A549 (cell line): ENCODE measurements around the gene CELF1. TPM values are rescaled to one million over a fixed set of nuclear protein-coding genes. Genes with fewer than 3 reads are reported as not detected.

Source experiments
- ATAC-seq, 2 experiments: fragments of 200-7000 bp in 1 of 2; fragments of >200 bp in 1 of 2; cut with Nextera tagmentation in 1 of 2; cut with Tn5 transposase in 1 of 2; 3 replicates each; pipeline versions ENCODE4 v1.8.0 to v1.9.1; 2018 to 2020; ENCODE audit warnings: mild to moderate bottlenecking in 1 of 2, moderate library complexity in 1 of 2
- CTCF ChIA-PET: fragments of 300-600 bp; sonication (Branson Sonifier 250); formaldehyde crosslinking; extraction: SDS; loops from one replicate; lab custom pipeline; 2021; ENCODE audit warnings: antibody characterized with exemption, inconsistent platforms; lab: Yijun Ruan, JAX
- POLR2A ChIA-PET: fragments of 350-600 bp; formaldehyde crosslinking; extraction: SDS; loops from one replicate; lab custom pipeline; 2021; ENCODE audit warnings: antibody characterized with exemption, inconsistent platforms; lab: Yijun Ruan, JAX
- DNase-seq, 2 experiments: peaks; one replicate each; pipeline versions ENCODE4 v3.0.0 to v3.0.0-alpha.2; 2011 to 2016; ENCODE audit warnings: low read depth in 1 of 2, low spot score in 1 of 2
- FAIRE-seq: peaks from 2 replicates; lab custom pipeline; 2011; peaks lifted over from hg19 to GRCh38; lab: Jason Lieb, UNC
- H3K27ac ChIP-seq, 2 experiments: fragments of >200 bp; sonication (Bioruptor Twin); formaldehyde crosslinking; 3 replicates each; pipeline ENCODE4 v1.5.1; 2016 to 2017
- H3K4me1 ChIP-seq: fragments of >200 bp; sonication (Bioruptor Twin); formaldehyde crosslinking; 3 replicates; pipeline ENCODE4 v1.6.1; 2016
- H3K4me2 ChIP-seq: fragments of >200 bp; sonication (Bioruptor Twin); formaldehyde crosslinking; 3 replicates; pipeline ENCODE4 v1.6.1; 2016
- H3K4me3 ChIP-seq: fragments of >200 bp; sonication (Bioruptor Twin); formaldehyde crosslinking; 3 replicates; pipeline ENCODE4 v1.5.1; 2016
- H3K9me3 ChIP-seq: fragments of >200 bp; sonication (Bioruptor Twin); formaldehyde crosslinking; 3 replicates; pipeline ENCODE4 v1.6.1; 2016
- BCL3 ChIP-seq: fragments of >200 bp; sonication (Bioruptor Twin); formaldehyde crosslinking; IDR thresholded peaks from 3 replicates; pipeline ENCODE4 v1.6.1; 2016
- CBX8 ChIP-seq: fragments of 200-600 bp; sonication (generic); IDR thresholded peaks from 2 replicates; pipeline ENCODE4 v1.6.1; 2016
- CHD2 ChIP-seq: fragments of 150-350 bp; IDR thresholded peaks from 2 replicates; pipeline ENCODE4 v1.6.1; 2014; ENCODE audit warnings: low read length; ENCODE audit not compliant: partially characterized antibody
- JUNB ChIP-seq: fragments of >200 bp; sonication (Bioruptor Twin); formaldehyde crosslinking; IDR thresholded peaks from 2 replicates; pipeline ENCODE4 v1.6.1; 2016
- KDM5A ChIP-seq: fragments of 200-600 bp; sonication (generic); IDR thresholded peaks from 2 replicates; pipeline ENCODE4 v1.6.1; 2016; ENCODE audit warnings: antibody characterized with exemption, mild to moderate bottlenecking
- MAFK ChIP-seq: fragments of 450-650 bp; IDR thresholded peaks from 2 replicates; pipeline ENCODE4 v1.6.1; 2014; ENCODE audit not compliant: partially characterized antibody
- MYC ChIP-seq: IDR thresholded peaks from 2 replicates; pipeline ENCODE4 v1.6.1; 2012; ENCODE audit warnings: mild to moderate bottlenecking, inconsistent platforms, low read length, improper control_type of control experiment, borderline replicate concordance
- NFE2L2 ChIP-seq: fragments of 150-350 bp; conservative IDR thresholded peaks from 2 replicates; pipeline ENCODE4 v1.6.1; 2014; ENCODE audit warnings: low read length
- NR3C1 ChIP-seq: fragments of >200 bp; sonication (Bioruptor Twin); formaldehyde crosslinking; IDR thresholded peaks from 3 replicates; pipeline ENCODE4 v1.6.1; 2017
- PHF8 ChIP-seq: fragments of 200-600 bp; sonication (generic); IDR thresholded peaks from 2 replicates; pipeline ENCODE4 v1.6.1; 2016; ENCODE audit warnings: low read depth, mild to moderate bottlenecking, antibody characterized with exemption, moderate library complexity, borderline replicate concordance
- POLR2A ChIP-seq: IDR thresholded peaks from 2 replicates; pipeline ENCODE4 v1.6.1; 2012; ENCODE audit warnings: mild to moderate bottlenecking, low read length
- REST ChIP-seq: fragments of 200-600 bp; sonication (generic); IDR thresholded peaks from 2 replicates; pipeline ENCODE4 v1.6.1; 2016; ENCODE audit warnings: antibody characterized with exemption, mild to moderate bottlenecking, moderate library complexity
- WGBS: methylation state at CpG from one replicate; pipeline ENCODE4 v1.1.6; 2017; ENCODE audit errors: missing lambda C conversion rate; 5-methylcytosine and 5-hydroxymethylcytosine counted together
- polyA plus RNA-seq, 4 experiments: library from polyadenylated mRNA; depleted of rRNA in 3 of 4; stranded (reverse); fragments of >200 nt; fragmentation: RNase III in 1 of 4; extraction: RNeasy Plus Mini Kit Qiagen cat#74134 plus additional on column Dnase treatment in 1 of 4; gene quantifications; 2 replicates in 3 of 4; 3 replicates in 1 of 4; pipeline ENCODE4 v1.2.3, GENCODE V29; 2011 to 2017

CELF1 gene
- polyA plus RNA-seq, 2 of the 4 experiments (the other 2 are of a cell fraction): 53.8 to 138 TPM

- no peak for ATAC-seq
- POLR2A ChIA-PET: no interaction called here
- no peak for TF ChIP-seq NR3C1
- TF ChIP-seq NFE2L2: peak; percentile 81
- TF ChIP-seq REST: no peak
- peak; percentile 39 for TF ChIP-seq MAFK
- no peak overlapping the region for H3K4me3 ChIP-seq
- H3K9me3 ChIP-seq: no peaks in the 10 kb centered on the region
- 87% methylated on average over 3 of the region's 3 CpGs for WGBS
- peaks cover 71% of the 10 kb centered on the region for H3K4me1 ChIP-seq
- no peak for FAIRE-seq
- no peak for DNase-seq
- H3K27ac ChIP-seq: peak overlapping the region in 1 of 2 experiments; percentile 79; a peak in 3 of 6 replicates
- CTCF ChIA-PET: interaction anchor here (0.5 to 1.1 kb wide), 2 partner anchors 37 to 338 kb away, joined by 3 read pairs; partner anchors contain the start of gene CELF1
- H3K4me2 ChIP-seq: peak overlapping the region; percentile 15; the same call in 1 of the 3 replicates
Measured at GRCh38 chr11:47516155-47516554, 36.8 kb downstream of the CELF1 start.

- ChIA-PET POLR2A (no interaction called here), CTCF (interaction anchor here (1.2 to 2.2 kb wide), 3 partner anchors 10 to 37 kb away, joined by 3 to 5 read pairs (median 3); no protein-coding TSS in a partner anchor)
- no peak overlapping the region for H3K4me3 ChIP-seq
- H3K4me2 ChIP-seq: peak overlapping the region; percentile 15; the same call in 1 of the 3 replicates
- WGBS: 82% methylated on average over 5 of the region's 5 CpGs
- FAIRE-seq (no peak), DNase-seq (peak in 1 of 2 experiments; percentile 26), ATAC-seq (peak; percentile 69 to 70; a peak in 5 of 6 replicates)
- no peaks in the 10 kb centered on the region for H3K9me3 ChIP-seq
- TF ChIP-seq NR3C1 (no peak), JUNB (no peak), CBX8 (no peak), BCL3 (no peak)
- H3K4me1 ChIP-seq: peaks cover 78% of the 10 kb centered on the region
- H3K27ac ChIP-seq: peak overlapping the region in 1 of 2 experiments; percentile 79; a peak in 3 of 6 replicates
Measured at GRCh38 chr11:47514825-47515647, 37.9 kb downstream of the CELF1 start.

GRCh38 chr11:47512701-47513100, 40.2 kb downstream of the CELF1 start:
- 57% methylated on average over 2 of the region's 2 CpGs for WGBS
- Histone ChIP-seq H3K4me1 (peaks cover 94% of the 10 kb centered on the region), H3K4me2 (peak overlapping the region; percentile 60), H3K27ac (peak overlapping the region; percentile 51 to 79), H3K9me3 (no peaks in the 10 kb centered on the region), H3K4me3 (no peak overlapping the region)
- no peak for TF ChIP-seq POLR2A
- DNase-seq (no peak), ATAC-seq (no peak; a peak in 1 of 6 replicates), FAIRE-seq (no peak)
- ChIA-PET CTCF (interaction anchor here (1.1 to 2.2 kb wide), 4 partner anchors 12 to 139 kb away, joined by 3 to 6 read pairs (median 5); no protein-coding TSS in a partner anchor), POLR2A (no interaction called here)

GRCh38 chr11:47511917-47512316, 41.0 kb downstream of the CELF1 start:
- CTCF ChIA-PET: interaction anchor here (0.6 to 1.7 kb wide), 3 partner anchors 11 to 32 kb away, joined by 3 to 6 read pairs (median 3); no protein-coding TSS in a partner anchor
- 91% methylated on average over 7 of the region's 7 CpGs for WGBS
- H3K4me2 ChIP-seq: no peak overlapping the region
- peaks cover 94% of the 10 kb centered on the region for H3K4me1 ChIP-seq
- no peaks in the 10 kb centered on the region for H3K9me3 ChIP-seq
- ATAC-seq: no peak
- no peak for TF ChIP-seq PHF8
- no peak for TF ChIP-seq MYC
- TF ChIP-seq KDM5A: no peak
- TF ChIP-seq CHD2: no peak
- no peak for TF ChIP-seq MAFK
- TF ChIP-seq, all 56 proteins: peak for 0
- POLR2A ChIA-PET: interaction anchor here (0.6 kb wide), 1 partner anchor 298 kb away, joined by 3 read pairs; no protein-coding TSS in a partner anchor
- no peak overlapping the region for H3K4me3 ChIP-seq
- no peak for FAIRE-seq
- peak overlapping the region; percentile 5 to 79; a peak in 3 of 6 replicates for H3K27ac ChIP-seq
- DNase-seq: no peak
